Ovary (tissue), 9 donors: ENCODE results near the gene ZNF547. TPM values are rescaled to one million over a fixed set of nuclear protein-coding genes. Genes with fewer than 3 reads are reported as not detected.

Experiments
- DNase-seq, 5 donors: peaks; one replicate each; pipeline ENCODE4 v3.0.0-alpha.2; 2019 to 2020
- H3K27ac ChIP-seq, 2 donors: fragments of 200-600 bp; one replicate each; pipeline versions ENCODE4 v1.5.1 to v1.8.0; 2019 to 2022
- H3K27me3 ChIP-seq: fragments of 200-600 bp; one replicate; pipeline ENCODE4 v1.8.0; 2022
- H3K36me3 ChIP-seq: fragments of 200-600 bp; sonication (generic); one replicate; pipeline ENCODE4 v1.5.1; 2019
- H3K4me1 ChIP-seq: one replicate; pipeline ENCODE4 v1.8.1; 2013; ENCODE audit warnings: mild to moderate bottlenecking, moderate library complexity; ENCODE audit not compliant: insufficient read depth
- H3K4me3 ChIP-seq: fragments of 200-600 bp; sonication (generic); one replicate; pipeline ENCODE4 v1.5.1; 2017
- H3K9me3 ChIP-seq, 2 donors: fragments of 200-600 bp in 1 of 2; sonication (generic) in 1 of 2; one replicate each; pipeline versions ENCODE4 v1.5.1 to v1.8.1; 2013 to 2019; ENCODE audit warnings: mild to moderate bottlenecking in 1 of 2, moderate library complexity in 1 of 2
- CTCF ChIP-seq, 3 donors: fragments of 450-650 bp in 2 of 3; fragments of 200-600 bp in 1 of 3; IDR thresholded peaks; one replicate each; pipeline versions ENCODE4 v1.5.1 to v1.8.0; 2016 to 2022; ENCODE audit warnings: antibody characterized with exemption in 3 of 3, mild to moderate bottlenecking in 1 of 3
- EP300 ChIP-seq: sonication (generic); formaldehyde crosslinking; IDR thresholded peaks from one replicate; pipeline ENCODE4 v1.6.1; 2017; ENCODE audit warnings: antibody characterized with exemption
- POLR2A ChIP-seq: fragments of 450-650 bp; IDR thresholded peaks from one replicate; pipeline ENCODE4 v1.6.1; 2017; ENCODE audit warnings: antibody characterized with exemption, mild to moderate bottlenecking, moderate library complexity
- WGBS, 3 donors: extraction: QIAGEN DNeasy Blood & Tissue Kit in 1 of 3; methylation state at CpG; one replicate each; pipeline versions ENCODE4 v1.1.5 to v1.1.7; 2013 to 2017; 5-methylcytosine and 5-hydroxymethylcytosine counted together
- intact Hi-C, 4 donors: fragments of 100-400 bp; cut with DNase I; formaldehyde crosslinking; loops; one replicate each; pipeline versions ENCODE4 v1.11.0 to v1.15.1; 2022 to 2023
- polyA plus RNA-seq, 2 donors: library from polyadenylated mRNA; stranded (reverse); fragments of 200-250 nt in 1 of 2; fragments of 350-450 nt in 1 of 2; fragmentation: Illumina TruSeq in 1 of 2; extraction: RNeasy Lipid Tissue Mini Kit (QIAGEN cat#74804) in 1 of 2; gene quantifications; one replicate each; pipeline ENCODE4 v1.2.3, GENCODE V29; 2013 to 2014
- total RNA-seq, 7 donors: library from RNA; depleted of rRNA in 2 of 7; stranded (reverse); fragments of >200 nt in 2 of 7; fragmentation: NEBNext Ultra II Directional in 3 of 7; extraction: Animal tissue kit (Norgen Biotek cat#: 25700) in 3 of 7; gene quantifications; one replicate each; pipeline versions ENCODE4 v1.1.0 to v1.2.4, GENCODE V29; 2016 to 2023
- donor health status: DM: no; HTN: no; CAD: no; lungs with moderate emphysema.
- donor health status: DM: no; HTN: no; CAD: no.
- donor health status: Bipolar disorder and iron deficiency.
- donor health status: DM: yes; HTN: yes; CAD: no.
- donor health status: DM: no; HTN: no; CAD: no.
- donor health status: DM: yes; HTN: yes; CAD: no.

ZNF547 gene
- total and polyA plus RNA-seq, 9 donors = 1.2 to 4.7 (median 2.9) TPM

GRCh38 chr19:57350877-57351805 lies 12.2 kb upstream of the ZNF547 start, which contains the start of gene ZNF304:
Gene ZNF304, plus strand, starts transcription at chr19:57351271. Its CDS starts 394 bp downstream, at chr19:57351665.
- no peak within 1 kb of the TSS for H3K27ac ChIP-seq
- H3K27me3 ChIP-seq = no peaks in the 10 kb centered on the region
- 1% methylated on average over 57 of the region's 57 CpGs for WGBS, 3 donors
- intact Hi-C loops = no loop called here
- peak within 1 kb of the TSS; percentile 87 for H3K4me3 ChIP-seq
- peak; percentile 89 to 93 (median 90) for DNase-seq
- peaks cover 10 to 38% of the 10 kb centered on the region in 2 donors for H3K9me3 ChIP-seq
- peaks cover 5% of the 10 kb centered on the region for H3K4me1 ChIP-seq
- H3K36me3 ChIP-seq = peaks cover 3% of the 10 kb centered on the region
- no peak for TF ChIP-seq EP300
- TF ChIP-seq CTCF (IDR thresholded peaks at IDR 0.05) = no peak
- TF ChIP-seq POLR2A = no peak

GRCh38 chr19:57351867-57352266 lies 11.5 kb upstream of the ZNF547 start:
- TF ChIP-seq CTCF (IDR thresholded peaks at IDR 0.05) (no peak), EP300 (no peak), POLR2A (no peak)
- Histone ChIP-seq H3K27ac (no peak overlapping the region), H3K4me1 (peaks cover 5% of the 10 kb centered on the region), H3K36me3 (peaks cover 5% of the 10 kb centered on the region), H3K9me3 (peaks cover 10 to 45% of the 10 kb centered on the region in 2 donors), H3K27me3 (no peaks in the 10 kb centered on the region), H3K4me3 (peak overlapping the region; percentile 87)
- no peak for DNase-seq
- intact Hi-C loops = no loop called here
- 21 to 32% (median 22%) methylated on average over 7 of the region's 7 CpGs for WGBS, 3 donors

GRCh38 chr19:57355916-57356315 lies 7.4 kb upstream of the ZNF547 start:
- WGBS, 3 donors = 89 to 97% (median 95%) methylated on average over 4 of the region's 4 CpGs
- intact Hi-C loops = no loop called here

DNA sequence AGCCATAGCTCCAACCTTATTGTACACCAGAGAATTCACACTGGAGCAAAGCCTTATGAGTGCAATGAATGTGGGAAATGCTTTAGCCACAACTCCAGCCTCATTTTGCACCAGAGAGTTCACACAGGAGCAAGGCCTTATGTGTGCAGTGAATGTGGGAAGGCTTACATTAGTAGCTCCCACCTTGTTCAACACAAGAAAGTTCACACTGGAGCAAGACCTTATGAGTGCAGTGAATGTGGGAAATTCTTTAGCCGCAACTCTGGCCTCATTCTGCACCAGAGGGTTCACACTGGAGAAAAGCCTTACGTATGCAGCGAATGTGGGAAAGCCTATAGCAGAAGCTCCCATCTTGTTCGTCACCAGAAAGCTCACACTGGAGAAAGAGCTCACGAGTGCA lies 5.9 kb upstream of the ZNF547 start:
- intact Hi-C loops = no loop called here
- Histone ChIP-seq H3K27ac (no peak overlapping the region), H3K36me3 (peaks cover 5% of the 10 kb centered on the region), H3K4me1 (no peaks in the 10 kb centered on the region), H3K9me3 (peaks cover 10 to 62% of the 10 kb centered on the region in 2 donors), H3K27me3 (no peaks in the 10 kb centered on the region), H3K4me3 (no peak overlapping the region)
- DNase-seq = no peak
- WGBS, 3 donors = 92 to 98% (median 93%) methylated on average over 5 of the region's 5 CpGs
- no peak for TF ChIP-seq POLR2A
- TF ChIP-seq CTCF (IDR thresholded peaks at IDR 0.05) = no peak
- no peak for TF ChIP-seq EP300

More at GRCh38 chr19:57355916-57356315, 7.4 kb upstream of the ZNF547 start:
- Histone ChIP-seq H3K27me3 (no peaks in the 10 kb centered on the region), H3K4me1 (peaks cover 5% of the 10 kb centered on the region), H3K9me3 (peaks cover 10 to 65% of the 10 kb centered on the region in 2 donors), H3K36me3 (peaks cover 5% of the 10 kb centered on the region), H3K27ac (no peak overlapping the region), H3K4me3 (no peak overlapping the region)
- no peak for DNase-seq
- TF ChIP-seq POLR2A (no peak), EP300 (no peak), CTCF (IDR thresholded peaks at IDR 0.05) (no peak)
